ENCODE data around the gene PODN. TPM values are rescaled to one million over a fixed set of nuclear protein-coding genes. Genes with fewer than 3 reads are reported as not detected.

Gene PODN
- total RNA-seq, 2 donors from 2014 or later: 44.1 to 47.2 TPM

DNA sequence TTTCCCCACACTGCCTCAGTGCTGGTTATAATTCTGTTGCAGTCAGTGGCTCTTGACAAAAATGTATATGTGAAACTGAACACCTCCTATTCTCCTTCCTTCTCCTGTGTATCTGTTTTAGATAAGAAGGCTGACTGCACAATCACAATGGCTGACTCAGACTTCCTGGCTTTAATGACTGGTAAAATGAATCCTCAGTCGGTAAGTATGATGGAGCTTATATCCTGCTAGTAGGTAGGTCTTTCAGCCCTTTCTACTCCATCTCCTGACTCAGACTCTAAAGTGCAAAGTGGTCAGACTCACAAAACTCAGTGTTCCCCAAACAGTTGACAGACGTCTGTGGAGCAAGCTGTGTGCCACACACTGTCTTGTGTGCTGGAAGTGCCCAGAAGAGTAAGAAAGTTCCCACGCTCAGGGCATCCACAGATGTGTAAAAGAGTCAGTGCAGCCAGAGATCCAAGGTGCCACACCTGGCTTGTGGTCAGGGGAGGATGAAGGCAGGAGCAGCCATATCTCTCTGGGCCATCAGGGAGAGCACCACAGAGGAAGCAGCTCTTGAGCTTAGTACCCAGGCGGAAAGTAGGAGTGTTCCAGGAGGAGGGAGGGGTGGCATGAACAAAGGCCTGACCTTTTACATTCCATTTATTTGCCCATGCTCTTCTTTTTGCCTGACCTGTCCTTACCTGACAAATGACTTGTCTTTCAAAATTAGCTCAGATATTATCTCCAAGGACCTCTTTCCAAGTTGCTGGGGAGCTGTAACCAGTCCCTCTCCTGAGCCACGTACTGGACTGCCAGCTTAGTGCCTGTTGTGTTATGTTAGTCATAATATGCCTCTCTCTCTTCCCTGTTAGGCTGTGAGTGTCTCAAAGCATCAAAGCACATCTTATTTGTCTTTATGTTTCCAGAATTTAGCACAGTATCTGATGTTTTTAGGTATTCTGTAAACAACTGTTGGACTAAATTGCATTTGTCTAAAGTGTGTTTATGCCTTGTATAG is 14.0 kb upstream of the PODN start:
- no peaks in the 10 kb centered on the region for H3K9me3 ChIP-seq
- H3K36me3 ChIP-seq: no peaks in the 10 kb centered on the region
- TF ChIP-seq, protein P1, sequence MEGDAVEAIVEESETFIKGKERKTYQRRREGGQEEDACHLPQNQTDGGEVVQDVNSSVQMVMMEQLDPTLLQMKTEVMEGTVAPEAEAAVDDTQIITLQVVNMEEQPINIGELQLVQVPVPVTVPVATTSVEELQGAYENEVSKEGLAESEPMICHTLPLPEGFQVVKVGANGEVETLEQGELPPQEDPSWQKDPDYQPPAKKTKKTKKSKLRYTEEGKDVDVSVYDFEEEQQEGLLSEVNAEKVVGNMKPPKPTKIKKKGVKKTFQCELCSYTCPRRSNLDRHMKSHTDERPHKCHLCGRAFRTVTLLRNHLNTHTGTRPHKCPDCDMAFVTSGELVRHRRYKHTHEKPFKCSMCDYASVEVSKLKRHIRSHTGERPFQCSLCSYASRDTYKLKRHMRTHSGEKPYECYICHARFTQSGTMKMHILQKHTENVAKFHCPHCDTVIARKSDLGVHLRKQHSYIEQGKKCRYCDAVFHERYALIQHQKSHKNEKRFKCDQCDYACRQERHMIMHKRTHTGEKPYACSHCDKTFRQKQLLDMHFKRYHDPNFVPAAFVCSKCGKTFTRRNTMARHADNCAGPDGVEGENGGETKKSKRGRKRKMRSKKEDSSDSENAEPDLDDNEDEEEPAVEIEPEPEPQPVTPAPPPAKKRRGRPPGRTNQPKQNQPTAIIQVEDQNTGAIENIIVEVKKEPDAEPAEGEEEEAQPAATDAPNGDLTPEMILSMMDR (IDR thresholded peaks at IDR 0.05): no peak
- H3K27ac ChIP-seq: peak overlapping the region; percentile 67 to 76
- H3K4me1 ChIP-seq: peaks cover 0 to 44% of the 10 kb centered on the region in 2 donors
- DNase-seq (ENCODE audit: low spot score): no peak
- H3K27me3 ChIP-seq: no peaks in the 10 kb centered on the region
- H3K4me3 ChIP-seq: no peak overlapping the region

DNA sequence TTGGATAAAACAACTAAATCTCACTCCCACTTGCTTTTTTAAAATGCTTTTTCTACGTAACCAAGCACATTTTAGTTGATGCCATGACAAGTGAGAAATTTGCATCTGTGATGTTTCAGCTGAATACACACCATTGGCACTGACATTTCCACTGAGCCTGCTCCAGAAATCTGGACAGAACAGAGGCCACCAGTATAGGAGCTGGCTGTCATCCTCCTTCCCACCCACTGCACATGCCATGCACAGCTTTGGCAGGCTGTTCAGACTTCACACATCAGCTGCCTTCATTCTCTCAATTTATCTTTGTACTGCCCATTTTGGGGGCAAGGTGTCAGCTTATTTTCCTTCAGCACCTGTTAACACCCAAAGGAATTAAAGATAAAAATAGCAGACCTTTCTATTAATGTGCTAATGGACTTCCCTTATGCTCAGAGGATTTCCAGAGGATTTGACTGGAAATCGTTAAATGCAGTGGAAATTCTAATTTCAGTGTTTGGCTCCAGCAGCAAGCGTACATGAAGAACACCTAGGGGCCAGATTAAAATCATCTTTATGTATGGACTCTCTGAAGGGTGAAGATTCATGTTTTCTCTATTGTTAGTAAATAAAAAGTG is 12.9 kb upstream of the PODN start:
- no peaks in the 10 kb centered on the region for H3K36me3 ChIP-seq
- no peak for DNase-seq (ENCODE audit: low spot score)
- no peaks in the 10 kb centered on the region for H3K9me3 ChIP-seq
- peak overlapping the region; percentile 67 to 76 for H3K27ac ChIP-seq
- H3K27me3 ChIP-seq: no peaks in the 10 kb centered on the region
- no peak overlapping the region for H3K4me3 ChIP-seq
- TF ChIP-seq, protein P1 (IDR thresholded peaks at IDR 0.05): no peak
- H3K4me1 ChIP-seq: peaks cover 0 to 44% of the 10 kb centered on the region in 2 donors

- Histone ChIP-seq H3K4me3 (no peak overlapping the region), H3K27me3 (no peaks in the 10 kb centered on the region), H3K4me1 (peaks cover 0 to 44% of the 10 kb centered on the region in 2 donors), H3K27ac (peak overlapping the region; percentile 67 to 76), H3K9me3 (no peaks in the 10 kb centered on the region), H3K36me3 (no peaks in the 10 kb centered on the region)
- TF ChIP-seq, protein P1 (IDR thresholded peaks at IDR 0.05): no peak
- no peak for DNase-seq (ENCODE audit: low spot score)
These were observed 12.4 kb upstream of the PODN start for GRCh38 chr1:53049574-53049967.

DNA sequence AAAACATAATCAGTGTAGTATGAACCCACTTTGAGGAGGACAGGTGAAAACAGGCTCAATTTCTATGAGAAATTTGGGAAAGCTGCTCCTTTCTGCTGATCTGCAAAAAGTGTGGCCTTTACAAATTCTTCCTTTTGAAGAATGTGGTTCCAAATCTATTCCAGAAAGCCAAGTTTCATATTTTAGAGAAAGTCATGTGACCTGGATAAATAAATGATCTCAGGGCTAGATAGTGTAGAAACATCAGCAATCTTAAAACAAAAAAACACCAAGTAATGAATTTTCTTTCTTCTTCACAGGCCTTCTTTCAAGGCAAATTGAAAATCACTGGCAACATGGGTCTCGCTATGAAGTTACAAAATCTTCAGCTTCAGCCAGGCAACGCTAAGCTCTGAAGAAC is 11.7 kb upstream of the PODN start:
- Histone ChIP-seq H3K4me1 (peaks cover 0 to 44% of the 10 kb centered on the region in 2 donors), H3K9me3 (no peaks in the 10 kb centered on the region), H3K27me3 (no peaks in the 10 kb centered on the region), H3K4me3 (no peak overlapping the region), H3K36me3 (no peaks in the 10 kb centered on the region), H3K27ac (peak overlapping the region; percentile 67 to 76)
- DNase-seq (ENCODE audit: low spot score): no peak
- TF ChIP-seq, protein P1 (IDR thresholded peaks at IDR 0.05): no peak

- Histone ChIP-seq H3K36me3 (no peaks in the 10 kb centered on the region), H3K27me3 (no peaks in the 10 kb centered on the region), H3K4me3 (no peak overlapping the region), H3K27ac (no peak overlapping the region), H3K9me3 (no peaks in the 10 kb centered on the region), H3K4me1 (peaks cover 0 to 40% of the 10 kb centered on the region in 2 donors)
- TF ChIP-seq, protein P1 (IDR thresholded peaks at IDR 0.05): no peak
- DNase-seq (ENCODE audit: low spot score): no peak
These were observed 10.3 kb upstream of the PODN start for GRCh38 chr1:53051676-53052075.
